ENCODE data around the gene HGF.

GRCh38 chr7:81704595-81704994 lies 65.3 kb downstream of the HGF start:
- TF ChIP-seq CREB1 (IDR thresholded peaks at IDR 0.05; ENCODE audit: low read depth): no peak
- no peak for TF ChIP-seq YY1 (IDR thresholded peaks at IDR 0.05; ENCODE audit: low read depth)
- no peak for TF ChIP-seq FOXM1 (IDR thresholded peaks at IDR 0.05; ENCODE audit: borderline replicate concordance, low read depth)
- no peak for TF ChIP-seq USF1 (IDR thresholded peaks at IDR 0.05)
- TF ChIP-seq EP300 (IDR thresholded peaks at IDR 0.05; ENCODE audit: borderline replicate concordance): no peak
- TF ChIP-seq RAD21 (IDR thresholded peaks at IDR 0.05; ENCODE audit: low read depth): no peak
- TF ChIP-seq MAX (IDR thresholded peaks at IDR 0.05): no peak
- TF ChIP-seq TEAD4 (IDR thresholded peaks at IDR 0.05): no peak
- no peak for TF ChIP-seq ZBTB7A (IDR thresholded peaks at IDR 0.05; ENCODE audit: low read depth)
- no peak for TF ChIP-seq TAF1 (IDR thresholded peaks at IDR 0.05; ENCODE audit: low read depth)
- no peak for TF ChIP-seq CEBPB (IDR thresholded peaks at IDR 0.05)
